GM18951 (cell line): ENCODE data around the gene RANBP1.
"Not testable (repeated sequence)": the region's sequence is repeated elsewhere in the genome, so short reads cannot be mapped to it uniquely, and the experiment has no call there.

Source experiments
- POLR2A ChIP-seq: IDR thresholded peaks from 4 replicates; pipeline ENCODE4 v1.6.1; 2011; ENCODE audit warnings: mild to moderate bottlenecking; ENCODE audit not compliant: insufficient read length, insufficient read depth; ENCODE audit errors: extremely low read depth
- in situ Hi-C: fragments of 300-500 bp; cut with MboI; formaldehyde crosslinking; loops from one replicate; pipeline ENCODE4 v1.12.0; 2022; ENCODE audit warnings: low sequenced_read_pairs, mixed read lengths, inconsistent platforms; ENCODE audit not compliant: unreplicated experiment

Gene RANBP1

GRCh38 chr22:20115691-20116375 is at the start of gene RANBP1:
TSS of gene RANBP1 (plus strand) at chr22:20116104. CDS start at chr22:20116185, 81 bp downstream.
- no peak for TF ChIP-seq POLR2A
- in situ Hi-C loops = no loop called here

GRCh38 chr22:20066617-20067383 is 49.1 kb upstream of the RANBP1 start:
- in situ Hi-C loops = no loop called here
- TF ChIP-seq POLR2A = no peak

GRCh38 chr22:20067384-20067682 is 48.6 kb upstream of the RANBP1 start:
- in situ Hi-C loops = not testable (repeated sequence)

GRCh38 chr22:20068640-20069039 is 47.3 kb upstream of the RANBP1 start:
- TF ChIP-seq POLR2A = no peak
- in situ Hi-C loops = no loop called here

GRCh38 chr22:20069331-20070042 is 46.4 kb upstream of the RANBP1 start:
- TF ChIP-seq POLR2A = no peak
- in situ Hi-C loops = no loop called here

GRCh38 chr22:20071524-20071972 is 44.4 kb upstream of the RANBP1 start:
- TF ChIP-seq POLR2A = no peak
- in situ Hi-C loops = no loop called here

GRCh38 chr22:20076627-20077172 is 39.2 kb upstream of the RANBP1 start:
- no peak for TF ChIP-seq POLR2A
- in situ Hi-C loops = no loop called here

- in situ Hi-C loops = no loop called here
Observed at GRCh38 chr22:20079745-20080444, 36.0 kb upstream of the RANBP1 start, which contains the start of gene DGCR8. TSS of gene DGCR8 (plus strand) at chr22:20080241. CDS start at chr22:20085964, 5,723 bp downstream.

GRCh38 chr22:20080445-20080775 is 35.5 kb upstream of the RANBP1 start:
- TF ChIP-seq POLR2A = no peak
- in situ Hi-C loops = no loop called here

More at GRCh38 chr22:20079745-20080444, 36.0 kb upstream of the RANBP1 start, which contains the start of gene DGCR8:
- peak; percentile 77 for TF ChIP-seq POLR2A

GRCh38 chr22:20080776-20081654 is 34.9 kb upstream of the RANBP1 start:
- in situ Hi-C loops = no loop called here
- TF ChIP-seq POLR2A = no peak

- no peak for TF ChIP-seq POLR2A
- in situ Hi-C loops = no loop called here
Observed at GRCh38 chr22:20083157-20083890, 32.6 kb upstream of the RANBP1 start.
